ENCODE data around the gene FBLN1. TPM values are rescaled to one million over a fixed set of nuclear protein-coding genes. Genes with fewer than 3 reads are reported as not detected.
A peak's percentile ranks its signal among the peaks of the same experiment; 100 is the strongest.

The FBLN1 gene
- total and polyA plus RNA-seq, 2 of the 13 experiments (the other 11 are each of a cell fraction or from before 2014, with no cell fraction given): 37.3 to 103 TPM

- TF ChIP-seq MIXL1 (CRISPR knock-in tag; IDR thresholded peaks at IDR 0.05): 0 out of 2 replicates have a peak, but pooled peaks have one; percentile 23
- no peak for TF ChIP-seq ZNF512B (CRISPR knock-in tag; IDR thresholded peaks at IDR 0.05; ENCODE audit: borderline replicate concordance)
- peak; percentile 27; the same call in 1 of the 2 replicates for TF ChIP-seq ZNF331 (CRISPR knock-in tag; IDR thresholded peaks at IDR 0.05)
- TF ChIP-seq ZNF576 (CRISPR knock-in tag; IDR thresholded peaks at IDR 0.05): no peak
- TF ChIP-seq ZNF317 (CRISPR knock-in tag; IDR thresholded peaks at IDR 0.05): 0 out of 2 replicates have a peak, but pooled peaks have one; percentile 52
- TF ChIP-seq ZNF709 (CRISPR knock-in tag; IDR thresholded peaks at IDR 0.05): 0 out of 2 replicates have a peak, but pooled peaks have one; percentile 31
- peak; percentile 26; the same call in 1 of the 2 replicates for TF ChIP-seq MAX (IDR thresholded peaks at IDR 0.05)
- no peak for TF ChIP-seq CENPBD1 (CRISPR knock-in tag; IDR thresholded peaks at IDR 0.05; ENCODE audit: borderline replicate concordance, low read depth)
- TF ChIP-seq NR2F6 (IDR thresholded peaks at IDR 0.05): no peak
- TF ChIP-seq NR2F6 (CRISPR knock-in tag; IDR thresholded peaks at IDR 0.05): 0 out of 2 replicates have a peak, but pooled peaks have one; percentile 28
- TF ChIP-seq SP2 (CRISPR knock-in tag; IDR thresholded peaks at IDR 0.05): no peak
- TF ChIP-seq ZNF740 (CRISPR knock-in tag; IDR thresholded peaks at IDR 0.05): no peak
- TF ChIP-seq ZBTB10 (CRISPR knock-in tag; IDR thresholded peaks at IDR 0.05; ENCODE audit: borderline replicate concordance): no peak
- 0 out of 2 replicates have a peak, but pooled peaks have one; percentile 13 for TF ChIP-seq ZNF891 (CRISPR knock-in tag; IDR thresholded peaks at IDR 0.05)
- TF ChIP-seq KLF13 (CRISPR knock-in tag; IDR thresholded peaks at IDR 0.05): no peak
- peak; percentile 97 for TF ChIP-seq CTCF (CRISPR knock-in tag; IDR thresholded peaks at IDR 0.05)
- 0 out of 2 replicates have a peak, but pooled peaks have one; percentile 52 for TF ChIP-seq ZNF563 (CRISPR knock-in tag; IDR thresholded peaks at IDR 0.05)
- peak; percentile 45; the same call in 1 of the 2 replicates for TF ChIP-seq KDM5B (CRISPR knock-in tag; IDR thresholded peaks at IDR 0.05; ENCODE audit: borderline replicate concordance)
- TF ChIP-seq HOXA3 (CRISPR knock-in tag; IDR thresholded peaks at IDR 0.05): peak; percentile 36; the same call in 1 of the 2 replicates
- TF ChIP-seq ZNF350 (CRISPR knock-in tag; IDR thresholded peaks at IDR 0.05; ENCODE audit: borderline replicate concordance, low read depth): no peak
Measured at GRCh38 chr22:45577746-45578523, 75.3 kb downstream of the FBLN1 start (continued).

Data from HepG2 (cell line).